Nephron progenitor cell (in vitro differentiated cells): ENCODE data around the gene ZFAND3.

Source experiments
- DNase-seq: peaks from one replicate; pipeline ENCODE4 v3.0.0; 2021
- H3K27ac Mint-ChIP-seq: 2 replicates; pipeline ENCODE4 v1.8.0; 2021; ENCODE audit warnings: mild to moderate bottlenecking, moderate library complexity, mixed read lengths
- H3K27me3 Mint-ChIP-seq: 2 replicates; pipeline ENCODE4 v1.8.0; 2021; ENCODE audit warnings: mild to moderate bottlenecking, low read depth, mixed read lengths; ENCODE audit not compliant: poor library complexity
- H3K36me3 Mint-ChIP-seq: 2 replicates; pipeline ENCODE4 v1.8.0; 2021; ENCODE audit warnings: low read depth, mixed read lengths
- H3K4me1 Mint-ChIP-seq: 2 replicates; pipeline ENCODE4 v1.8.0; 2021; ENCODE audit warnings: mixed read lengths
- H3K4me3 Mint-ChIP-seq: 2 replicates; pipeline ENCODE4 v1.8.0; 2021; ENCODE audit warnings: mild to moderate bottlenecking, moderate library complexity, mixed read lengths
- H3K9me3 Mint-ChIP-seq: 2 replicates; pipeline ENCODE4 v1.8.0; 2021; ENCODE audit warnings: mild to moderate bottlenecking, moderate library complexity, mixed read lengths
- CTCF ChIP-seq: fragments of 200-600 bp; sonication (generic); IDR thresholded peaks from 2 replicates; pipeline ENCODE4 v1.5.0; 2021; ENCODE audit warnings: antibody characterized with exemption

The ZFAND3 gene

GRCh38 chr6:37972994-37973757 is 153.6 kb downstream of the ZFAND3 start:
- Mint-ChIP-seq H3K27ac (no peak overlapping the region), H3K27me3 (no peaks in the 10 kb centered on the region), H3K4me1 (no peaks in the 10 kb centered on the region), H3K4me3 (no peak overlapping the region), H3K36me3 (peaks cover 54% of the 10 kb centered on the region), H3K9me3 (peaks cover 49% of the 10 kb centered on the region)
- DNase-seq = no peak
- TF ChIP-seq CTCF = no peak

- Mint-ChIP-seq H3K27ac (no peak overlapping the region), H3K36me3 (peaks cover 42% of the 10 kb centered on the region), H3K27me3 (no peaks in the 10 kb centered on the region), H3K9me3 (peaks cover 37% of the 10 kb centered on the region), H3K4me3 (no peak overlapping the region), H3K4me1 (peaks cover 4% of the 10 kb centered on the region)
- no peak for DNase-seq
- TF ChIP-seq CTCF = no peak
These were observed 154.9 kb downstream of the ZFAND3 start for GRCh38 chr6:37974381-37974780.

- no peak for DNase-seq
- H3K4me1 Mint-ChIP-seq = peaks cover 9% of the 10 kb centered on the region
- no peak overlapping the region for H3K4me3 Mint-ChIP-seq
- H3K27ac Mint-ChIP-seq = no peak overlapping the region
- no peak for TF ChIP-seq CTCF
- peaks cover 34% of the 10 kb centered on the region for H3K9me3 Mint-ChIP-seq
- no peaks in the 10 kb centered on the region for H3K27me3 Mint-ChIP-seq
- H3K36me3 Mint-ChIP-seq = peaks cover 39% of the 10 kb centered on the region
These were observed 155.4 kb downstream of the ZFAND3 start for GRCh38 chr6:37974943-37975342.

- Mint-ChIP-seq H3K27me3 (no peaks in the 10 kb centered on the region), H3K36me3 (peaks cover 39% of the 10 kb centered on the region), H3K4me1 (peaks cover 23% of the 10 kb centered on the region), H3K27ac (no peak overlapping the region), H3K4me3 (no peak overlapping the region), H3K9me3 (peaks cover 31% of the 10 kb centered on the region)
- no peak for DNase-seq
- TF ChIP-seq CTCF = no peak
These were observed 158.2 kb downstream of the ZFAND3 start for GRCh38 chr6:37977715-37978114.

GRCh38 chr6:37979392-37980221 is 160.1 kb downstream of the ZFAND3 start:
- peaks cover 23% of the 10 kb centered on the region for H3K4me1 Mint-ChIP-seq
- H3K4me3 Mint-ChIP-seq = no peak overlapping the region
- no peaks in the 10 kb centered on the region for H3K27me3 Mint-ChIP-seq
- peaks cover 19% of the 10 kb centered on the region for H3K9me3 Mint-ChIP-seq
- peak overlapping the region; percentile 59 for H3K27ac Mint-ChIP-seq
- no peak for DNase-seq
- H3K36me3 Mint-ChIP-seq = peaks cover 27% of the 10 kb centered on the region
- TF ChIP-seq CTCF = no peak
